Neural progenitor cell (in vitro differentiated cells): ENCODE data around the gene PERM1.

Experiments
- CTCF ChIP-seq: fragments of 200-600 bp; sonication (generic); IDR thresholded peaks from 2 replicates; pipeline ENCODE4 v1.5.1; 2017; ENCODE audit warnings: antibody characterized with exemption, mild to moderate bottlenecking
- EZH2 ChIP-seq: fragments of 200-600 bp; sonication (generic); IDR thresholded peaks from 2 replicates; pipeline ENCODE4 v1.6.1; 2017; ENCODE audit warnings: antibody characterized with exemption, mild to moderate bottlenecking, moderate library complexity

- no peak for TF ChIP-seq CTCF
- no peak for TF ChIP-seq EZH2
Observed at GRCh38 chr1:999725-1000356, 17.9 kb upstream of the PERM1 start, which contains the start of gene HES4.
